Measurements from ENCODE around the gene SPAG4. TPM values are rescaled to one million over a fixed set of nuclear protein-coding genes. Genes with fewer than 3 reads are reported as not detected.

Gene SPAG4
- total RNA-seq, 1 donor from 2014 or later: 1.0 TPM

- Histone ChIP-seq H3K27ac (ENCODE audit: low read depth, low read length) (no peak overlapping the region), H3K27me3 (ENCODE audit: control insufficient read depth in 3 of 3, insufficient read depth in 3 of 3, low read length in 3 of 3) (peaks cover 11 to 15% (median 15%) of the 10 kb centered on the region in 3 donors), H3K9me3 (ENCODE audit: control insufficient read depth in 3 of 3, low read length in 3 of 3) (no peaks in the 10 kb centered on the region)
These were observed 11.2 kb upstream of the SPAG4 start for GRCh38 chr20:35604449-35604747.

GRCh38 chr20:35606127-35606526, 9.5 kb upstream of the SPAG4 start:
- peaks cover 2 to 6% (median 3%) of the 10 kb centered on the region in 3 donors for H3K27me3 ChIP-seq (ENCODE audit: control insufficient read depth in 3 of 3, insufficient read depth in 3 of 3, low read length in 3 of 3)
- no peaks in the 10 kb centered on the region for H3K9me3 ChIP-seq (ENCODE audit: control insufficient read depth in 3 of 3, low read length in 3 of 3)
- H3K36me3 ChIP-seq (ENCODE audit: control insufficient read depth in 3 of 3, insufficient read depth in 3 of 3, low read length in 3 of 3): no peaks in the 10 kb centered on the region
- no peak overlapping the region for H3K4me3 ChIP-seq (ENCODE audit: low read length in 3 of 3)
- H3K4me1 ChIP-seq (ENCODE audit: control insufficient read depth in 3 of 3, insufficient read depth in 3 of 3, low read length in 3 of 3): peaks cover 2 to 12% (median 8%) of the 10 kb centered on the region in 3 donors
- H3K27ac ChIP-seq (ENCODE audit: low read depth, low read length): no peak overlapping the region
- H3K9ac ChIP-seq (ENCODE audit: low read depth in 1 of 3, low read length in 3 of 3): no peak overlapping the region

More at GRCh38 chr20:35604449-35604747, 11.2 kb upstream of the SPAG4 start:
- Histone ChIP-seq H3K4me3 (ENCODE audit: low read length in 3 of 3) (no peak overlapping the region), H3K4me1 (ENCODE audit: control insufficient read depth in 3 of 3, insufficient read depth in 3 of 3, low read length in 3 of 3) (peaks cover 9 to 19% (median 15%) of the 10 kb centered on the region in 3 donors), H3K36me3 (ENCODE audit: control insufficient read depth in 3 of 3, insufficient read depth in 3 of 3, low read length in 3 of 3) (no peaks in the 10 kb centered on the region), H3K9ac (ENCODE audit: low read depth in 1 of 3, low read length in 3 of 3) (no peak overlapping the region)

DNA sequence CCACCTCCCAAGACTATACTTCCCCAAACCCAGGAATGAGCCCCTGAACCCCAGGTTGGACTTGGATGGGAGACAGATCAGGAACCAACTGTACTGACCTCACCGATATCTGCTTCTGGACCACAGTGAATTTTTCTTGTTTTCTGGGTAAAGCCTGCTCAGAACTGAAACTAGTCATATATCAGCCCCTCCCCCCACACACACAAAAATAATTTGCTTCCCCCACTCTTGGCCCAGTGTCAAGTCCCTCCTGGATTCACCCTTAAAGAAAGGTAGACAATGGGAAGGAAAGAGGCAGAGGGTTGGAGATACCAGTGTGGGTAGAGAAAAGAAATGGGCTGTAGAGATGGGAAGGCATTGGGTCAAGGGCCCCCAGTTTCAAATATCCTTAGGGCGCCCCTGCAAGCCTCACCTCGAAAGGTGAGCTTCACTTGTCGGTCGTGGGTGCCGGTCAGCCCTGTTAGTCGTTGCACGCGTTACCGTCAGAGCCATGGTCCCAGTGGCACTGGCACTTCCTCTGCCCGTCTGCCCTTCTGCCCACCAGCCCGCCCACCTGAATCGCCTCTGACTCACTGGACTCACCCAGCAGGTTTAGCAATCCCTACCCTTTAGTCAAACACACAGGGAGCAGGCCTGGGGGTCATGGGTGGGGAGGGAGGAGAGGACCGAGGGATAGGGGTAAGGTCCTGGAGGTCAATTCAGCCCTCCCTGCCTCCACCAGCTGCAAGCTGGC, 8.5 kb upstream of the SPAG4 start:
- Histone ChIP-seq H3K36me3 (ENCODE audit: control insufficient read depth in 3 of 3, insufficient read depth in 3 of 3, low read length in 3 of 3) (no peaks in the 10 kb centered on the region), H3K4me3 (ENCODE audit: low read length in 3 of 3) (no peak overlapping the region), H3K27me3 (ENCODE audit: control insufficient read depth in 3 of 3, insufficient read depth in 3 of 3, low read length in 3 of 3) (peaks cover 0 to 5% (median under 1%) of the 10 kb centered on the region in 3 donors), H3K4me1 (ENCODE audit: control insufficient read depth in 3 of 3, insufficient read depth in 3 of 3, low read length in 3 of 3) (peaks cover 0 to 1% (median 0%) of the 10 kb centered on the region in 3 donors), H3K27ac (ENCODE audit: low read depth, low read length) (no peak overlapping the region), H3K9ac (ENCODE audit: low read depth in 1 of 3, low read length in 3 of 3) (no peak overlapping the region), H3K9me3 (ENCODE audit: control insufficient read depth in 3 of 3, low read length in 3 of 3) (no peaks in the 10 kb centered on the region)

DNA sequence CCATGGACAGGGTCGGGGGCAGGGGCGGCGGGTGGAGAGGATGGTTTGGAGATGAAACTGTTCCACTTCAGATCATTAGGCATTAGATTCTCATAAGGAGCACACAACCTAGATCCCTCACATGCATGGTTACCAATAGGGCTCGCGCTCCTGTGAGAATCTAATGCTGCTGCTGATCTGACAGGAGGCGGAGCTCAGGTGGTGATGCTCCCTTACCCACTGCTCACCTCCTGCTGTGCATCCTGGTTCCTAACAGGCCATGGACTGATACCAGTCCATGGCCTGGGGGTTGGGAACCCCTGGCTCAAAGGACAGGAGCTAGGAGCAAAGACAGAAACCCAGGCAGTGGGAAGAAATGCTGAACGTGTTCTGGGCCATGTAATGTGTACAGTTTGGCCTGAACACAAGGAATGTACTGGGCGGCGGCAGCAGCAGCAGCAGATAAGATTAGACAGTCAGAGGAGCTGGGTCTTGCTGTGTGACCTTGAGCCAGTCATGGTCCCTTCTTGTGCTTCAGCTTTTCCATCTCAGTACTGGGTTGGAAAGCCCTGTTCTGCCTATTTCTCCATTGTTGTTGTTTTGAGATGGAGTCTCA, 4.7 kb upstream of the SPAG4 start:
- Histone ChIP-seq H3K36me3 (ENCODE audit: control insufficient read depth in 3 of 3, insufficient read depth in 3 of 3, low read length in 3 of 3) (no peaks in the 10 kb centered on the region), H3K27me3 (ENCODE audit: control insufficient read depth in 3 of 3, insufficient read depth in 3 of 3, low read length in 3 of 3) (peaks cover under 1 to 7% (median 6%) of the 10 kb centered on the region in 3 donors), H3K4me1 (ENCODE audit: control insufficient read depth in 3 of 3, insufficient read depth in 3 of 3, low read length in 3 of 3) (peaks cover 4 to 6% (median 5%) of the 10 kb centered on the region in 3 donors), H3K9me3 (ENCODE audit: control insufficient read depth in 3 of 3, low read length in 3 of 3) (no peaks in the 10 kb centered on the region), H3K4me3 (ENCODE audit: low read length in 3 of 3) (no peak overlapping the region), H3K9ac (ENCODE audit: low read depth in 1 of 3, low read length in 3 of 3) (no peak overlapping the region), H3K27ac (ENCODE audit: low read depth, low read length) (no peak overlapping the region)

GRCh38 chr20:35611482-35611881, 4.1 kb upstream of the SPAG4 start:
- Histone ChIP-seq H3K27me3 (ENCODE audit: control insufficient read depth in 3 of 3, insufficient read depth in 3 of 3, low read length in 3 of 3) (peaks cover 0 to 7% (median 6%) of the 10 kb centered on the region in 3 donors), H3K4me3 (ENCODE audit: low read length in 3 of 3) (no peak overlapping the region), H3K4me1 (ENCODE audit: control insufficient read depth in 3 of 3, insufficient read depth in 3 of 3, low read length in 3 of 3) (peaks cover 4 to 7% (median 7%) of the 10 kb centered on the region in 3 donors), H3K9me3 (ENCODE audit: control insufficient read depth in 3 of 3, low read length in 3 of 3) (no peaks in the 10 kb centered on the region), H3K9ac (ENCODE audit: low read depth in 1 of 3, low read length in 3 of 3) (no peak overlapping the region), H3K27ac (ENCODE audit: low read depth, low read length) (no peak overlapping the region), H3K36me3 (ENCODE audit: control insufficient read depth in 3 of 3, insufficient read depth in 3 of 3, low read length in 3 of 3) (no peaks in the 10 kb centered on the region)

- Histone ChIP-seq H3K4me3 (ENCODE audit: low read length in 3 of 3) (peak overlapping the region; percentile 63 to 72 (median 66)), H3K27ac (ENCODE audit: low read depth, low read length) (peak overlapping the region; percentile 57), H3K9ac (ENCODE audit: low read depth in 1 of 3, low read length in 3 of 3) (peak overlapping the region in 2 of 3 donors; percentile 50 to 68)
These were observed 1.1 kb downstream of the SPAG4 start for GRCh38 chr20:35616465-35617396.

DNA sequence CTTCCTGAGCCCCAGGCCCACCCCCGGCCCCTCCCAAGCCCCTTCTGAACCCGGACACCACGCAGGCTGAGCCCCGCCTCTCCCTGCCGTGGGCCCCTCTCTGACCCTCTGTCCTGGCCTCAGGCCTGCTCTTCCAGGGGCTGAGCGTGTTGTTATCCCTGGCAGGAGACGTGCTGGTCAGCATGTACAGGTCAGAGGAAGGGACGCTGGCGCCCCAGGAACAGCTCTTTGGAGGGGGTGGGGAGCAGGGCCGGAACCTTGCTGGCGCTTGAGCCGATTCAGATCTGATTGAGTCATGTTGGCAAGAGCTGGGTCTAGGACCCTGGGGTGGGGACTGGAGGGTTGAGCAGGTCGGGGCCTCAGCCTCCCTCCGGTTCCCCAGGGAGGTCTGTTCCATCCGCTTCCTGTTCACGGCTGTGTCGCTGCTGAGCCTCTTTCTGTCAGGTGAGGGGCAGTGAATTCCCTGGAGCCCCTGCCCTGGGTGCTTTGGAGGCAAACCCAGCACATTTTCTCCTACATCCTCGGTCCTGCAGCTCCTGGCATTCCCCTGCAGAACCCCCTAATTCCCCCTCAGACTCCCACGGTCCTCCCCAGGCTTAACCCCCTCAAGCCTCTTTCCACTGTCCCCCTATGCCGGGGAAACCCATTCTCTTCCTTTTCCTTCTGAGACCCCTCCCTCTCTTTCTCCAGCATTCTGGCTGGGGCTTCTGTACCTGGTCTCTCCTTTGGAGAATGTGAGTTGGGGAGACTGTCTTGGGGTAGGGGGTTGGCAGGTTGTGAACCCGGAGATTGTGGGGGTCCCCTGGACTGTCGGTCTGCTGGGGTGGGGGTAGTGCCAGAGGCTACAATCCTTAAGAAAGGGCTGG, 2.0 kb downstream of the SPAG4 start:
- Histone ChIP-seq H3K36me3 (ENCODE audit: control insufficient read depth in 3 of 3, insufficient read depth in 3 of 3, low read length in 3 of 3) (peaks cover 4 to 8% (median 5%) of the 10 kb centered on the region in 3 donors), H3K27me3 (ENCODE audit: control insufficient read depth in 3 of 3, insufficient read depth in 3 of 3, low read length in 3 of 3) (peaks cover 0 to 25% (median 10%) of the 10 kb centered on the region in 3 donors), H3K9ac (ENCODE audit: low read depth in 1 of 3, low read length in 3 of 3) (peak overlapping the region; percentile 52 to 68 (median 61)), H3K4me1 (ENCODE audit: control insufficient read depth in 3 of 3, insufficient read depth in 3 of 3, low read length in 3 of 3) (peaks cover 28 to 40% (median 33%) of the 10 kb centered on the region in 3 donors), H3K4me3 (ENCODE audit: low read length in 3 of 3) (peak overlapping the region; percentile 63 to 72 (median 66)), H3K27ac (ENCODE audit: low read depth, low read length) (peak overlapping the region; percentile 57), H3K9me3 (ENCODE audit: control insufficient read depth in 3 of 3, low read length in 3 of 3) (no peaks in the 10 kb centered on the region)

More at GRCh38 chr20:35616465-35617396, 1.1 kb downstream of the SPAG4 start:
- H3K36me3 ChIP-seq (ENCODE audit: control insufficient read depth in 3 of 3, insufficient read depth in 3 of 3, low read length in 3 of 3): peaks cover 4 to 7% (median 5%) of the 10 kb centered on the region in 3 donors
- no peaks in the 10 kb centered on the region for H3K9me3 ChIP-seq (ENCODE audit: control insufficient read depth in 3 of 3, low read length in 3 of 3)
- peaks cover 28 to 40% (median 33%) of the 10 kb centered on the region in 3 donors for H3K4me1 ChIP-seq (ENCODE audit: control insufficient read depth in 3 of 3, insufficient read depth in 3 of 3, low read length in 3 of 3)
- peaks cover 0 to 30% (median 13%) of the 10 kb centered on the region in 3 donors for H3K27me3 ChIP-seq (ENCODE audit: control insufficient read depth in 3 of 3, insufficient read depth in 3 of 3, low read length in 3 of 3)

DNA sequence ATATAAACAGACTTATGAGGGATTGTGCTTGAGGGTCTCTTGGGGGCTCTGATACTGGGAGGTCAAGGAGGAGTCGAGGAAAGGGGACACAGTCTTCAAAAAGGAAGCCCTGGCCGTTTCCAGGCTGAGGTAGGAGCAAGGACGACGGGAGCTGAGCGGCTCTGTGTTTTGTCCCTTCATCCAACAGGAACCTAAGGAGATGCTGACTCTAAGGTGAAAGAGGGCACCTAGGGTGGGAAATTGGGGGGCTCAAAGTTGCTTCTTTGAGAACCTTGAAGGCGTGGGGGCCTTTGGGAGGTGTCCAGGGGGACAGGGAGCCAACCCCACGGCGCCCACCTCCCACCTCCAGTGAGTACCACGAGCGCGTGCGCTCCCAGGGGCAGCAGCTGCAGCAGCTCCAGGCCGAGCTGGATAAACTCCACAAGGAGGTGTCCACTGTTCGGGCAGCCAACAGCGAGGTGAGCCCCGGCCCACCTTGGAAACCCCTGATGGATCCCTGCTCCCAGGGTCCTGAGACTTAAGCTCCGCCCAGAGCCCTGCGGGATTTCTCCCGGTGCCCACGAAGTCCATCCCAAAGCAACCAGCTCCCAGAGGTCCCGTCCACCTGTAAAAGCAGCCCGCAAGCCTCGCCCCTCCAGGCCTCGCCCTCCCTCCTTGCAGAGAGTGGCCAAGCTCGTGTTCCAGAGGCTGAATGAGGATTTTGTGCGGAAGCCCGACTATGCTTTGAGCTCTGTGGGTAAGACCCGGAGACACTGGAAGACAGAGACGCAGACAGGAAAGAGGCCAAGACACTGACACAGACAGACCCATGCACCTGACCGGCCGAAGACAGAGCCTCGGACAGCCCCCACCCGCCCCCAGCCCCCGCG, 2.9 kb downstream of the SPAG4 start:
- Histone ChIP-seq H3K9ac (ENCODE audit: low read depth in 1 of 3, low read length in 3 of 3) (peak overlapping the region in 2 of 3 donors; percentile 43 to 62), H3K27ac (ENCODE audit: low read depth, low read length) (no peak overlapping the region)

More for the DNA sequence above, 2.9 kb downstream of the SPAG4 start:
- Histone ChIP-seq H3K9me3 (ENCODE audit: control insufficient read depth in 3 of 3, low read length in 3 of 3) (no peaks in the 10 kb centered on the region), H3K27me3 (ENCODE audit: control insufficient read depth in 3 of 3, insufficient read depth in 3 of 3, low read length in 3 of 3) (peaks cover 0 to 25% (median 7%) of the 10 kb centered on the region in 3 donors), H3K4me3 (ENCODE audit: low read length in 3 of 3) (peak overlapping the region in 2 of 3 donors; percentile 56 to 67), H3K4me1 (ENCODE audit: control insufficient read depth in 3 of 3, insufficient read depth in 3 of 3, low read length in 3 of 3) (peaks cover 28 to 40% (median 33%) of the 10 kb centered on the region in 3 donors), H3K36me3 (ENCODE audit: control insufficient read depth in 3 of 3, insufficient read depth in 3 of 3, low read length in 3 of 3) (peaks cover 4 to 8% (median 5%) of the 10 kb centered on the region in 3 donors)
